Measurements from ENCODE around the gene PDE7B. TPM values are rescaled to one million over a fixed set of nuclear protein-coding genes. Genes with fewer than 3 reads are reported as not detected.

The PDE7B gene
- polyA plus RNA-seq, 4 donors, result 8.1 to 9.5 (median 8.9) TPM

DNA sequence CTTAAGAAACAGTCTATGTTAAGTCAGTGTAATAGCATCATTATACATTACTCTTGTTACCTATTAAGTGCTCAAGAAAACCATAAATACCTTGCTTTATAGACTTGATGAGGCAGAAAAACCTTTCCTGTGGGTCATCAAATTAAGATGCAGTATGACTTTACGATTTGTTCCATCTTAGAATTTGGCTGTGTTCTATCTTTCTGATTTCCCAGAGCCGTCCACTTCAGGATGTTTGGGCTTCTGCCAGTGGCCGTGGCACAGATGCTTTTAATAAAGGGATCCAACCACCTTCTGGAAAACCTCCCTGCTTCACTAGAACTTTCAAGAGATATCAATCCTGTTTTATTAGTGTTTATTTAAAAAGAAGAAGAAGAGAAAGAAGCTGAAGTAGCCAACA lies 71.2 kb downstream of the PDE7B start:
- no peak for DNase-seq (ENCODE audit: low read depth in 4 of 4, low spot score in 3 of 4)

DNA sequence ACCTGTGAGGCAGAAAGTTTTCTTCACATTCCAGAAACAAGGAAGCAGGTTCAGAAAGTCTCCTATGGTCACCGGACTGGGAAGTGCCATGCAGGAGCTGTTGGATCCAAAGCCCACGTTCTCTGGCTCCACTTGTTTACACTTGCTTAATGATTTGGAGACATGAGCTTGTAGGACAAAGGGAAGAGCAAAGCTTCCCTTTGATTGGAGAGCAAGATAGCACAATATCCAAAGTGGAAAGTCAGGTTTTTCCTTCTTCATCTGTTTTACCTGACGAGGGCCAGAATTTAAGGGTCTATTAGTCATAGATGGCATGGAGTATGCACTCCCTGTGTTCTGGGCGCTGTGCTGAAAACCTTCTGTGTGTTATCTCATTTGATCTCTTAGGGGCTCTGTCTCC lies 81.2 kb downstream of the PDE7B start:
- DNase-seq (ENCODE audit: low read depth in 4 of 4, low spot score in 3 of 4), result no peak

DNA sequence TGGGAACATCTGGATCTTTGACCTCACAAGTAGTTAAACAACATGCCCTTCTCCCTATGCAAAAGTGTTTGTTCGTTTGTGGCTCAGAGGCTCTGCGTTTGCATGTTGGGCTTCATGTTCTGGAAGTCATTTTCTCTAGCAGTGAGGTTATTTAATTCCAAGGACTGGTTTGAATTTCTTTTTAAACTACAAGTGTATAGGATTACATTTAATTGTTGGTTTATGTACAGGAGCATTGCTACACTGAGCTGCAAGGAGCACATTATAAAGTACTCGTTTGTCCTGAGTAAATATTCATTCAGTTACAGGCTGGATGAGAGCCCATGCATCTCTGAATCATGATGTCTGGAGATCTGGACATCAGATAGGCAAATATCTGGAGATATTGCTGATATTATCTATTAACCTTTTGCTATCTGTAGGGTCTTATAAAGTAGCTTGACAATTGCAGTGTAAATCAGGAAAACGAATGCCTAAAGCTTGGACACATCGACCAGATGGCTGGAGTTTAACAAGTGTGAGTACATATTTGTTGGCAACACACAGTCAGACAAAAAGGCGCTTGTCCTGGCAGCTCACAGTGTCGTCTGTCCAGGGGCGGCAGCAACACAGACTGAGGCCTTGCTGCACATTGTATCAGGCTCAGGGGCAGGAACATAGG lies 84.6 kb downstream of the PDE7B start:
- no peak for DNase-seq (ENCODE audit: low read depth in 4 of 4, low spot score in 3 of 4)

DNA sequence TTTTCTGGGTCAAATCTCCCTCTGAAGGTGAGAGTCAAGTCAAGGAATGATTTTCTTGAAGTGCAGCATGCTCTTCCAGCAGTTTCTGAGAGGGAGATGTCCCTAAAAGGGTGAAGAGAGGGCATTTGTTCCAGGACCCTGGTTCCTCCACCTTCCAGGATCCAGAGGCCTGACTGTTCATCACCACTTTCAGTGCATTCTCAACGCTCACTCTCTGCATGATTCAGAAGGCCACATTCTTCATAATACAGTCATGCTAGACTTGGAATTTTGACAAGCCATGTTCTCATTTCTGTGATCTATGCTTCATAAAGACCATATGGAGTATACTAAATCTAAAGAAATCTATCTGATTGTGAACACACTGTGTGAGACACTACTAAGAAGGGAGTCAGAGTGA lies 85.1 kb downstream of the PDE7B start:
- no peak for DNase-seq (ENCODE audit: low read depth in 4 of 4, low spot score in 3 of 4)

DNA sequence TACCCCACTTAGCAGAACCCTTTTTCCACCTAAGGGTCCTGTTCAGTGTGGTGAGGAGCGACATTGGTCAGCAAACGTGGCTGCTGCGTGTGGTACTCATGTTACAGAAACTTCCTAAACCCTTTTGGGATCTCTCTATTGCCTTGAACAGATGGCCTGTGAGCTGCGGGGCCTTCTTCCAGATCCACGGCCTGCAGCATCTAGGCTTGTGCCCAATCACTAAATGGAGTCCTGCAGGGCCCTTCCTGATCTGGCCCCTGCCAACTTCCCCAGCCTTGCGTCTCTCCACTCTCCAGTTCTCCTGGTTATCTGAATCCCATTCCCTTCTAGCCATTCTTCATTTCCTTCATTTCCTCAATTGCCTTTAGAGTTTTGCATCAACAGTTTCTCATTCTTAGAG lies 85.6 kb downstream of the PDE7B start:
- no peak for DNase-seq (ENCODE audit: low read depth in 4 of 4, low spot score in 3 of 4)

DNA sequence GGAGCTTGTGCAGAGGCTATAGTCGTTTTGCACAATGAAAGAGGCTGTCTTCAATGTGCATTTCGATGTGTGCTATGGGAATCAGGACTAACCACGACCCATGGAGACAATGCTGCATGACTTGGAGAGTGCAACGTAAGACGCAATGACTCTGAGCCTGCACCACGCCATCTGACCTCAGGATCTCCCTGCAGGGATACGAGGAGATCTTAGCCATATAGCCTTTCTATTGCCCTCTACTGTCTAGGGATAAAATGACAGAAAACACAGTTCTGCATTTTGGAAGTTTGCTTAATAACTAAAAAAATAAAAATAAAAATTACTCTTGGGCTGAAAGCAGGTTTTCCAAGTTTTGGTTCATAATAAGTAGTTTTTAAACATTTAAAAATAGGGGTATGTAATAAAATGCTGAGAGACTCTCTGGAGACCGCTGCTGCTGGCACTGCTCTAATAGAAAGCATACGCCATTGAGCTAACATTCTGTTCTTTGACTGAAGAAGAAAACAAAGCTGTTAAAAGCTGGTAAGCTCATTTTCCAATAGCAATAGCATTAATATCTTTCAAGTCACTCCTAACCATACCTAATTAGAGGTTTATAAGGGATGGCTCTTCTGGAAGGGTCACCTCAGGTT lies 87.2 kb downstream of the PDE7B start:
- no peak for DNase-seq (ENCODE audit: low read depth in 4 of 4, low spot score in 3 of 4)

DNA sequence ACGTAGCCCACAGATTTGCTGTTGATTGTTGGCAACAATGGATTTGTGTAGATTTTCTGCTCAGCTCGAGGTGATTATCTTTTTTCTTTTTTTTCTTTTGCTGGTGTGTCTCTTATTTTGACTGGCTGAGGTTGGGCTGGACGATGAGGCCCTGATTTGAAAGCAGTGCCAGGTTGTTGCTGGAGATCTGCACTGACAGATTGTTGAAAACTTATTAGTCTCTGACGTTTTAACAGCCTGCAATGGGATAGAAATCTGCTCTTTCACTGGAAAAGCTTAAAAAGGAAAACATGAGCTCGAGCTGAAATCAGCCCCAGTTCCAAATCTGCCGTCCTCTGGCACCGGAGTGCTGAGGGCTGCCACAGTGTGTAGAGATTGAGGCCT lies 87.7 kb downstream of the PDE7B start:
- DNase-seq (ENCODE audit: low read depth in 4 of 4, low spot score in 3 of 4), result no peak

DNA sequence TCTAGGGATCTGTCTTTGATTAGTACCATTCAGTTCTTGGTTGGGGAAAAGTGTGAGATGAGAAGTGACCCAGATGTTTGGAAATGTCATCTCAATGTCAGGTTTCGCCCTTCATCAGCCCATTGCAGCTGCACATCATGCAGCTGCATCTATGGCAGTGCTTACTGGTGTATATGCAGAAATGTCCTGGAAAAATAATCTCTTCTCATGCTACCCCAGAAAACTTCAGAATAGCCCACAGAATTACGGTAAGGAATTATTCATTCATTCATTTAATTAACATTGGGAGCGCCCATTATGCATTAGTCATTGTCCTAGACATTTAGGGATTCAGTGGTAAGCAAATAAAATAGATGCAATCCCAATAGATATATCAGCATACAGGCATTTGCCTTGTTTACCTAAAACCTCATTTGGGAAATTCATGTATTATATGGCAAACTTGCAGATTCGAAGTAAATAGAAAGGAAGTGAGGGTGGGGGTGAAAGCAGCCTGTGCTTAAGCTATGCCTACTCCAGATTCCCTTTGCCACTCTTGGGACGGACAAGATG lies 89.2 kb downstream of the PDE7B start:
- DNase-seq (ENCODE audit: low read depth in 4 of 4, low spot score in 3 of 4), result no peak

DNA sequence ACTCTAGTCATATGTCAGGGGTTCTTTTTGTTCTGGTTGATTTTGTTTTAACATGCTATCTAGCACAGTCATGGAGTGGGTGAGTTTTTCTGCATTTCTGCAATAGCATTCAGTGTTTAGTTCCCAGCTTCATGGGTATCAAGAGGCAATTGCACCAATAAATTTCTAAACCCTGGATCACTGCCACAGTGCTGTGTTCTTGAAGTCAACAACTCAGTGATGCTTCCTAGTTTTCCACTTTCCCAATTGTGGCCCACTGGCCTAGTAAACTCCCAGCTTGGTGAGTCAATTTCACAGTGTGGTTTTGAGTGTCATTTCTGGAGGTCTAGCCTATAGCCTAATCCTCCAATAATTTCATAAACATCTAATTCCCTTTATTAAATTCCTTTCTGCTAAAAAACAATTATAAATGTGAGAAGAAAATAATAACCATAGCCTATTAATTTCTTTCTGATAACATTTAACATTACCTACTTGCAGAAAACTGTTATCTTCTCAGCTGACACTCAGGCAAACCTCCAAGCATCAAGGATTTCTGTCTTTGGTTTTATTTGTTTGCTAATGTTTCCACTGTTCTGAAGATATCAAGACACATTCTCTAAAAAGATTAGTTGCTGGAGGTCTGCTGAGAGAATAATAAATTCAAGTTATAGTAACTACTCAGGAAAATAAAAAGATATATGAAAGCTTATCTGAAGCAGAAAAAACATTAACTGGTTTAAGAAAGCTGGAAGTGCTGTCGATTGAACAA lies 89.9 kb downstream of the PDE7B start:
- no peak for DNase-seq (ENCODE audit: low read depth in 4 of 4, low spot score in 3 of 4)

DNA sequence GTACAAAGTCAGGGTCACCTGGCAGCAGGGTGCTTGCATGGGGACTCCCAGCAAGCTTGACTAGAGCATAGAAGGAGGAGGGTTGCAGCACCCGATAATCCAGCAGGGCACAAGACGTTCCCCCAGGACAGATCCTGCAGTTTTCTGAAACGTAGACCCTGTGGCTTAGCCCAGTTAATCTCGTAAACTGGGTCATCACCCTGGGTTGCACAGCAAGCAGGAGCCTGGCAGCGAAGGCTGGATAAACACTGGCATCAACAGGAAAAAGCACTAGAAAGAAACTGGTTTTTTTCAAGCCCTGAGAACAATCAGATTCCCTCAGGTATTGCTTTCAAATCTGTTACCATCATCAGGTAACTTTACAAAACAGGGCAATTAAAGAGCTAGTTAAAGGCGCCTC lies 92.6 kb downstream of the PDE7B start:
- no peak for DNase-seq (ENCODE audit: low read depth in 4 of 4, low spot score in 3 of 4)

DNA sequence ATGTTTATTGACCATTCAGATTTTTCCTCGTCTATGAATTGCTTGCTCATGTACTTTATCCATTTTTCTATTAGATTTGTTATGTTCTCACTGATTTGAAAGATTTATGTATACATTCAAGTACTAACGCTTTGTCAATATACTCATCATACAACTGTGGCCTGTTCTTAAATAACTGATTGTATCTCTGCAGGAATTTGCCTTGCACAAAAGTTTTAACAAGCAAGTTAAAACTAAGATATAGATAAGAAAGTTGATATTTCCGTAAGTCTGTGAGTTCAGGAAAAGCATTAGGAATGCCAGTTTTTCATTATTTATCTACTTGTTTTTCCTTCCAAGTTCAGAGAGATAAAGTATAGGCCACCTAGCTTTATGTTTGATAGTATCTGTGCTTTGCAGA lies 95.2 kb downstream of the PDE7B start:
- no peak for DNase-seq (ENCODE audit: low read depth in 4 of 4, low spot score in 3 of 4)

DNA sequence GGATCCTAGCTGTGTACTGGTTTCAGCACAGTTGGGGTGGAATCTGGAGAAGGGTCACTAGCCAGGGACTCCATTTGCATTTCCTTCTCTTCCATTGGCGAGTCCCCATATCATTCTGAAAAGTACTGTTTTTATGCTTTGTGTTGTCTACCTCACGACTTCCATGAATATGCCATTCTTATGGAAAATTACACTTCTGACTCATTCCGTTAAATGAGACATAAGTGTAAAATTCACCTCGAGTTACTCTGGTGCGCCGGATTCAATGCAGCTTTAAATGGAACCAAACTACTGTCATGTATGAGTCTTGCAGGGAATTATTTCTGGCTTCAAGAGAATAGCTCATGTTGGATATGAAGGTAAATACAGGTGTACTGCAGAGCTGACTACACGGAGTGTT lies 99.2 kb downstream of the PDE7B start:
- no peak for DNase-seq (ENCODE audit: low read depth in 4 of 4, low spot score in 3 of 4)

DNA sequence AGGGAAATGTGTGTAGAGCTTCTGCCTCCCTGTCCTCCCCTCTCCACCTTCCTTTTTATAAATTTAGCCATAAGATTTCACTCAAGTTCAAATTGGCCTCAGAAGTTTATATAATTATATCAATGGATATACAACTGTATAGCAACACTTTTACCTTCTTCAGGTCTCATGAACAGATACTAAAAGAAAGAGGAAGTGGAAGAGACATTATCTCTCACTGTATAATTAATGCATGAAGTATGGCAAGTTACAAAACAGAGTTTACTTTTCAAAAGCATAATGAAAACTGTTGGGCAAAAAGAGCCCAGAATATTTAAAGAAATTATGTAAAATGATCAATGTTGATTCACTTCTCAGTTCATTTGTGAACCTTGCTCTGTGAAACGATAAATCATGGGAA lies 99.7 kb downstream of the PDE7B start:
- no peak for DNase-seq (ENCODE audit: low read depth in 4 of 4, low spot score in 3 of 4)

DNA sequence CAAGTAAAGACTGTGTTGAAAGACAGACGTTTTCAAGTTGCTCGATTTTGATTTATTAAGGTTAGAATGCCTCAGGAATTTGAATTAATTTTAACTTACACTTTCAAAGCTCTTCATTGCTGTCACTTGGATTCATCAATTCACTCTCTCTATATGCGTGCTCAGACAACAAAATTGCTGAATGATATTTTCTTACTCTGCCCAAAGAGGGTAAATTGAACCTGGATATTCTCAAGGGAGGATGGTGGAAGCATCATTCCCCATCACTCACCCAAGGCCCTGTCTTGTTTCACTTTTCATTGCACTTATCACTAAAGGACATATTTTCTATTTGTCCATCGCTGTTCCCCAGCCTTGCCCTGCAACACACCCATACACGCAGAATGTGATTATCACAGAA lies 102.3 kb downstream of the PDE7B start:
- DNase-seq (ENCODE audit: low read depth in 4 of 4, low spot score in 3 of 4), result no peak

DNA sequence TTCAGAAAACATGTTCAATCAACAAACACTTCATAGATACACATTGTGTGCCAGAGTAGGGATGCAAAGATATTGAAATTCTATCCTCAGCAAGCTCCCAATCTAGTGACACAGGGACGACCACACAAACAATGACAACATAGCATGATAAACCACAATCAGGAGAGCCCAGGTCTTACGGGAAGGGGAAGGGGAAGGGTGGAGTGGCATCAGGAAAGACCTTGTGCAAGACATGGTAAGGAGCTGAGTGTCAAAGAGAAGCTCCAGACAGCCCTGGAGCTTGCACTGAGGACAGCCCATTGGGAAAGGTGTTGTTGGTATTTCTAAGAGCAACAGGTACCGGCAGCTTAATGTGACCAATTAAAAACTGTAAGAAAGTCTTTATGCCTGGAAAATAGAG lies 103.6 kb downstream of the PDE7B start:
- no peak for DNase-seq (ENCODE audit: low read depth in 4 of 4, low spot score in 3 of 4)

DNA sequence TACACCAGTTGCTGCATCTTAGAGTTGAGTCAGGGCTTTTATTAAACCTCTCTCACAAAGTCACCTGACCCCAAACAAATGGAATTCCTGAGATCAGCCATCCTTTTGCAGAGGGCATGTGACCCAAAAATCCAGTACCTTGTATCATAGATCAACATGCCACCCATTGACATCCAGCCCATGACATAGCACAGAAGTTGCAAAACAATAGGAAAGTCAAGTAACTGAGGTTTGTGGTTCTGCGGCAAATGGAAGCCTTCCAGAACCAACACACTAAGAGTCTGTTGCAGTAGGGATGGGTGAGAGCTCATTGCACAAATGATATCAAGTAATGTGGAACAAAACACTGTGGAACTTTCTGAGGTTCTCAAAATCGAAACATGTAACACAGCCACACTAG lies 111.2 kb downstream of the PDE7B start:
- no peak for DNase-seq (ENCODE audit: low read depth in 4 of 4, low spot score in 3 of 4)

DNA sequence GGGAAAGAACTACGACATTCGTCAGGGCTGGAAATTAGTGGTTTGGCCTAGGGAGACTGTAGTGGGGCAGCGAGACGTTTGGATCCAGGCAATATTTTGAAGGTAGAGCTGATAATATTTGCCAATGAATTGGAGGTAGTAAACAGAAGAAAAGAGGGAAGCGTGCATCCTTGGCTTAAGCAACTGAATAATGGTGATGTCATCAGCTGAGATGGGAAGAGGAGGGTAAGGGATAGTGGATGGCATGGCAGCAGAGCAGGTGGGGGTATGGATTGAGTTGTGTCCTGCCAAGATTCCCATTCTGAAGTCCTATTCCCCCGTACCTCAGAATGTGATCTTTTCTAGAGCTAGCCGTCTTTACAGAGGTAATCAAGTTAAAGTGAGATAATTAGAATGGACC lies 119.2 kb downstream of the PDE7B start:
- DNase-seq (ENCODE audit: low read depth in 4 of 4, low spot score in 3 of 4), result no peak

DNA sequence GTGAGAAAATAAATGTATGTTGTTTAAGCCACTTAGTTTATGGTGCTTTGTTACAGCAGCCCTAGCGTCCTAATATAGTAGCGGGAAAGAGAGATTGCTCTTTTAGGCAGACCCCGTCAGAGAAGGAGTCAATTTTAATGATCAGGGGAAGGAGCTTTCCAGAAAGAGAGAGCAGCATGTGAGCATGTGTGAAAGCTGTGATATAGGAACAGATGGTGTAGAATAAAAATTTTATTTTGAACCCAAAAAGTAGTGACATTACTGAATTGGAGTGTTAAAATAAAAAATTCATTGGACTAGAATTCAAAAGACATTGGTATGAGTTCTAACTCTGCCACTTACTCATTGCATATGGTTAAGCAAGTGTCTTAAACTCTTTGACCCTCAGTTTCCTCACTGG lies 119.8 kb downstream of the PDE7B start:
- no peak for DNase-seq (ENCODE audit: low read depth in 4 of 4, low spot score in 3 of 4)

DNA sequence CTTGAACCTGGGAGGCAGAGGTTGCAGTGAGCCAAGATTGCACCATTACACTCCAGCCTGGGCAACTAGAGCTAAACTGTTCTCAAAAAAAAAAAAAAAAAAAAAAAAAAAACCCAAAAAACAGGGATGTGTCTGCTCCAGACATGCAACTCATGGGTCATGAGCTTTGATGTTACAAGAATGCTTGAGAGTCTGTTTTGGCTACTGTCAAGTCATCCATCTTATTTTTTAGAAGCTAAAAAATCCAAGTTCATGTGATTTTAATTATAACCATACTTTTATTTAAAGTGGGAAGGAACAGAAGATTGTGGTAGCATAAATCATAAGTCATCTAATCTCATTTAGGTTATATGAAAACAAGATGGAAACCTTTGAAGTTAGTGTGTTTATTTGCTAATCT lies 120.6 kb downstream of the PDE7B start:
- DNase-seq (ENCODE audit: low read depth in 4 of 4, low spot score in 3 of 4), result no peak

DNA sequence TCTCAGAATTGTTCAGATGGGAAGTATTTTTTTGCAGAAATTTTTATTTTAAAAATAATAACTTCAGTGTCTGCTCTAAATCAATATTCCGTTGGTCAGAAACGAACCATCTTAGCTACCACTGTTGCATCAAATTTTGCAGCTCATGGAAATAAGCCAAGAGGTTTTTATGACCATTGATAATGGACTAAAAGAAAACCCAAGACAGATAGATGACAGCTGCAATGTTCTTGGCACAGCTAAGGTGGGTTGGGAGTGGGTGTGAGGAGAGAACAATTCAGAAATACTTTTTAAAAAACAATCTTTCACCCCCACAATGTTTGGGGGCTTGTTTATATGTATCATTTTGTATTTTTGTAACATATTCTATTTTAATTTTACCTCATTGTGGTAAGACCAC lies 121.1 kb downstream of the PDE7B start:
- DNase-seq (ENCODE audit: low read depth in 4 of 4, low spot score in 3 of 4), result no peak

DNA sequence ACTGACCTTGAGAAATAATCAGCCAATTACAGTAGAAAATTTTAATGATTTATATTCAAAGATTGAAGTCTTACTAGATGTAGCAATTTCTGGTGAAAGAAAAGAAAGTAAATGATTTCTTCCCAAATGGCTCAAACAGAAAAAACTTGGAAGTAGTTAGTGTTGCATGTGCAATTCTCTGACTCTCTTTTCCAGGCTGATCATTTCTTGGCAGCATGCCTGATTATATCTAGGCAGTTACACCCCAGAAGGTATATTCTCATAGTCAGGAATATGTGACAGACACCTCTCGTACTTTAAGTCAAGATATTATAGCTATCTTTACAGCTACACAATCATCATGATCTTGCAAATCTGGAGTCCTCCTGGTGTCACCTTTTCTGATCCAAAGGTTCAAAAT lies 122.9 kb downstream of the PDE7B start:
- no peak for DNase-seq (ENCODE audit: low read depth in 4 of 4, low spot score in 3 of 4)

DNA sequence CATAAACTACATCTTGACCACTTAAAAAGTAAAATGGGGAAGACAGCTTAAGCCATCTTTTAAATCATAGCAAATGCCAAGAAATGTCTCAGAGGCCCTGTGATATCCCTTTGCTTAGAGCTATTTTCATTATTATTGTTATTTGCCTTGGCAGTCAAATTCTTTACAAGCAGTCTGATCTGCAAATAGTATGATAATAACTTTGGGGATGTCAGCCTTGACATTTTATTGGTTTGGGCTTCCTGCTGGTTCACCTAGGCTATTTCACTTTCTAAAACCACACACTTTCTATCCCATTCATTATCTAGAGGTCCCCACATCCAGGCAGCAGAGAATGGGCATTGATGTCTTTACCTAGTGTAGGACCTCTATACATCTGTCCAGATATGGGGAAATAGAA lies 125.1 kb downstream of the PDE7B start:
- no peak for DNase-seq (ENCODE audit: low read depth in 4 of 4, low spot score in 3 of 4)

All from right renal pelvis (tissue), 4 donors.